ENCODE data around the gene RFFL.
"Not testable (repeated sequence)": the region's sequence is repeated elsewhere in the genome, so short reads cannot be mapped to it uniquely, and the experiment has no call there.

Gene RFFL

GRCh38 chr17:35046245-35046644, 17.3 kb downstream of the RFFL start:
- DNase-seq, result no peak

GRCh38 chr17:35045458-35045979, 18.0 kb downstream of the RFFL start:
- DNase-seq, result not testable (repeated sequence)

- DNase-seq, result no peak
These were observed 19.3 kb downstream of the RFFL start for GRCh38 chr17:35044181-35044580.

- no peak for DNase-seq
These were observed 22.1 kb downstream of the RFFL start for GRCh38 chr17:35041390-35041789.

GRCh38 chr17:35038453-35038852, 25.1 kb downstream of the RFFL start:
- DNase-seq, result no peak

- no peak for DNase-seq
These were observed 32.7 kb downstream of the RFFL start for GRCh38 chr17:35030780-35031179.

- DNase-seq, result no peak
These were observed 34.8 kb downstream of the RFFL start for GRCh38 chr17:35028531-35029262.

- not testable (repeated sequence) for DNase-seq
These were observed 35.4 kb downstream of the RFFL start for GRCh38 chr17:35028097-35028496.

- DNase-seq, result no peak
These were observed 38.0 kb downstream of the RFFL start for GRCh38 chr17:35025541-35025940.

- DNase-seq, result no peak
These were observed 40.0 kb downstream of the RFFL start for GRCh38 chr17:35023538-35023937.

- DNase-seq, result peak; percentile 81 to 84
These were observed 40.9 kb downstream of the RFFL start for GRCh38 chr17:35022536-35023063.

GRCh38 chr17:35021520-35022380, 41.8 kb downstream of the RFFL start:
- DNase-seq, result no peak

GRCh38 chr17:35019386-35020179, 43.9 kb downstream of the RFFL start:
- no peak for DNase-seq

GRCh38 chr17:35018814-35019213, 44.7 kb downstream of the RFFL start:
- no peak for DNase-seq

GRCh38 chr17:35017021-35017420, 46.5 kb downstream of the RFFL start:
- DNase-seq, result no peak

- DNase-seq, result no peak
These were observed 47.1 kb downstream of the RFFL start for GRCh38 chr17:35016369-35016768.

- no peak for DNase-seq
These were observed 51.8 kb downstream of the RFFL start for GRCh38 chr17:35011671-35012216.

GRCh38 chr17:35010093-35010492, 53.4 kb downstream of the RFFL start:
- DNase-seq, result no peak

- no peak for DNase-seq
These were observed 56.5 kb downstream of the RFFL start for GRCh38 chr17:35006961-35007360.

GRCh38 chr17:35006345-35006744, 57.2 kb downstream of the RFFL start:
- no peak for DNase-seq

- no peak for DNase-seq
These were observed 59.7 kb downstream of the RFFL start for GRCh38 chr17:35003778-35004177.

GRCh38 chr17:35002876-35003551, 60.5 kb downstream of the RFFL start:
- DNase-seq, result no peak
